Neural cell (in vitro differentiated cells): ENCODE measurements around the gene CASZ1. TPM values are rescaled to one million over a fixed set of nuclear protein-coding genes. Genes with fewer than 3 reads are reported as not detected.

Experiments used
- H2AFZ ChIP-seq: fragments of 200-600, 300-800 bp; sonication (generic), shearing (Covaris generic); 2 replicates; pipeline ENCODE4 v1.6.0; 2014; ENCODE audit warnings: low read depth, mild to moderate bottlenecking, antibody characterized with exemption, low read length, moderate library complexity
- H3F3A ChIP-seq: fragments of 200-600 bp; shearing (Covaris generic); 2 replicates; pipeline ENCODE4 v1.6.1; 2016; ENCODE audit warnings: mild to moderate bottlenecking, moderate library complexity, mixed read lengths, antibody characterized with exemption, low read length; ENCODE audit not compliant: insufficient read depth, poor library complexity, severe bottlenecking
- H3K27ac ChIP-seq: fragments of 200-600, 300-800 bp; sonication (generic), shearing (Covaris generic); 2 replicates; pipeline ENCODE4 v1.5.1; 2014; ENCODE audit warnings: mild to moderate bottlenecking, low read length, moderate library complexity
- H3K27me3 ChIP-seq: fragments of 300-800, 200-600 bp; sonication (generic), shearing (Covaris generic); 2 replicates; pipeline ENCODE4 v1.6.0; 2014; ENCODE audit warnings: mild to moderate bottlenecking, low read depth, low read length, moderate library complexity; ENCODE audit not compliant: insufficient read depth
- H3K36me3 ChIP-seq: fragments of 300-800, 200-600 bp; sonication (generic), shearing (Covaris generic); 2 replicates; pipeline ENCODE4 v1.5.1; 2014; ENCODE audit warnings: mild to moderate bottlenecking, antibody characterized with exemption, low read length, moderate library complexity; ENCODE audit not compliant: insufficient read depth
- H3K4me2 ChIP-seq: fragments of 300-800, 200-600 bp; sonication (generic), shearing (Covaris generic); 2 replicates; pipeline ENCODE4 v1.6.0; 2014; ENCODE audit warnings: mild to moderate bottlenecking, low read length
- H3K4me3 ChIP-seq: fragments of 300-800, 200-600 bp; sonication (generic), shearing (Covaris generic); 2 replicates; pipeline ENCODE4 v1.5.1; 2014; ENCODE audit warnings: mild to moderate bottlenecking, low read length, moderate library complexity
- H3K79me2 ChIP-seq: fragments of 200-600 bp; shearing (Covaris generic); replicated peaks from 2 replicates; pipeline ENCODE4 v1.6.0; 2014; ENCODE audit warnings: mild to moderate bottlenecking, low read length, moderate library complexity; ENCODE audit not compliant: insufficient read depth
- H3K9ac ChIP-seq: fragments of 300-800, 200-600 bp; sonication (generic), shearing (Covaris generic); 2 replicates; pipeline ENCODE4 v1.6.1; 2016; ENCODE audit warnings: mild to moderate bottlenecking, low read length, mixed read lengths
- H3K9me2 ChIP-seq: fragments of 200-600 bp; shearing (Covaris generic); 2 replicates; pipeline ENCODE4 v1.6.1; 2016; ENCODE audit warnings: mild to moderate bottlenecking, low read length, mixed read lengths; ENCODE audit not compliant: insufficient read depth
- H3K9me3 ChIP-seq: fragments of 200-600, 300-800 bp; sonication (generic), shearing (Covaris generic); 2 replicates; pipeline ENCODE4 v1.6.1; 2016; ENCODE audit warnings: mild to moderate bottlenecking, mixed run types, low read length, moderate library complexity, mixed read lengths
- H4K20me1 ChIP-seq: fragments of 200-600 bp; shearing (Covaris generic); 2 replicates; pipeline ENCODE4 v1.6.1; 2016; ENCODE audit warnings: mild to moderate bottlenecking, mixed run types; ENCODE audit not compliant: insufficient read depth
- EP300 ChIP-seq: fragments of 450-650 bp; conservative IDR thresholded peaks from 2 replicates; pipeline ENCODE4 v1.6.1; 2014; ENCODE audit warnings: antibody characterized with exemption, mild to moderate bottlenecking, moderate library complexity; ENCODE audit not compliant: poor library complexity, severe bottlenecking
- EZH2 ChIP-seq: fragments of 200-600, 300-800 bp; shearing (Covaris generic), sonication (generic); IDR thresholded peaks from 2 replicates; pipeline ENCODE4 v1.6.1; 2014; ENCODE audit warnings: antibody characterized with exemption, low read length, borderline replicate concordance, mild to moderate bottlenecking; ENCODE audit not compliant: insufficient read depth, poor library complexity, severe bottlenecking
- MXI1 ChIP-seq: fragments of 450-650 bp; conservative IDR thresholded peaks from 2 replicates; pipeline ENCODE4 v1.6.1; 2014; ENCODE audit warnings: antibody characterized with exemption, mild to moderate bottlenecking; ENCODE audit not compliant: poor library complexity, severe bottlenecking
- POLR2AphosphoS5 ChIP-seq: IDR thresholded peaks from 2 replicates; pipeline ENCODE4 v1.6.1; 2012
- RAD21 ChIP-seq: fragments of 450-650 bp; conservative IDR thresholded peaks from 2 replicates; pipeline ENCODE4 v1.6.1; 2014; ENCODE audit warnings: antibody characterized with exemption, mild to moderate bottlenecking, moderate library complexity
- SMC3 ChIP-seq: fragments of 450-650 bp; conservative IDR thresholded peaks from 2 replicates; pipeline ENCODE4 v1.6.1; 2014; ENCODE audit warnings: antibody characterized with exemption, mild to moderate bottlenecking, moderate library complexity; ENCODE audit not compliant: poor library complexity
- TAF1 ChIP-seq: IDR thresholded peaks from 2 replicates; pipeline ENCODE4 v1.6.1; 2012; ENCODE audit warnings: low read depth
- polyA plus RNA-seq: library from polyadenylated mRNA; depleted of rRNA; stranded (reverse); fragments of >200 nt; gene quantifications from 2 replicates; pipeline ENCODE4 v1.2.3, GENCODE V29; 2014
- TF ChIP-seq, protein P1 (sequence below): fragments of 450-650 bp; IDR thresholded peaks from 2 replicates; pipeline ENCODE4 v1.5.1; 2014; ENCODE audit warnings: antibody characterized with exemption, mild to moderate bottlenecking, moderate library complexity; ENCODE audit not compliant: poor library complexity, severe bottlenecking
- TF ChIP-seq, protein P2 (sequence below): IDR thresholded peaks from 2 replicates; pipeline ENCODE4 v1.6.1; 2012; ENCODE audit warnings: borderline replicate concordance

The CASZ1 gene
- polyA plus RNA-seq, 1 donor from 2014 or later = 0.27 TPM

GRCh38 chr1:10814312-10814711, 17.9 kb upstream of the CASZ1 start:
- H2AFZ ChIP-seq = no peak overlapping the region
- H3K79me2 ChIP-seq = no peaks in the 10 kb centered on the region
- no peaks in the 10 kb centered on the region for H3K27me3 ChIP-seq
- no peak overlapping the region for H3K27ac ChIP-seq
- TF ChIP-seq EZH2 (no peak), MXI1 (no peak), POLR2AphosphoS5 (no peak)
- TF ChIP-seq, protein P1, sequence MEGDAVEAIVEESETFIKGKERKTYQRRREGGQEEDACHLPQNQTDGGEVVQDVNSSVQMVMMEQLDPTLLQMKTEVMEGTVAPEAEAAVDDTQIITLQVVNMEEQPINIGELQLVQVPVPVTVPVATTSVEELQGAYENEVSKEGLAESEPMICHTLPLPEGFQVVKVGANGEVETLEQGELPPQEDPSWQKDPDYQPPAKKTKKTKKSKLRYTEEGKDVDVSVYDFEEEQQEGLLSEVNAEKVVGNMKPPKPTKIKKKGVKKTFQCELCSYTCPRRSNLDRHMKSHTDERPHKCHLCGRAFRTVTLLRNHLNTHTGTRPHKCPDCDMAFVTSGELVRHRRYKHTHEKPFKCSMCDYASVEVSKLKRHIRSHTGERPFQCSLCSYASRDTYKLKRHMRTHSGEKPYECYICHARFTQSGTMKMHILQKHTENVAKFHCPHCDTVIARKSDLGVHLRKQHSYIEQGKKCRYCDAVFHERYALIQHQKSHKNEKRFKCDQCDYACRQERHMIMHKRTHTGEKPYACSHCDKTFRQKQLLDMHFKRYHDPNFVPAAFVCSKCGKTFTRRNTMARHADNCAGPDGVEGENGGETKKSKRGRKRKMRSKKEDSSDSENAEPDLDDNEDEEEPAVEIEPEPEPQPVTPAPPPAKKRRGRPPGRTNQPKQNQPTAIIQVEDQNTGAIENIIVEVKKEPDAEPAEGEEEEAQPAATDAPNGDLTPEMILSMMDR = no peak
- no peak overlapping the region for H3K4me2 ChIP-seq
- H3K9me2 ChIP-seq = no peaks in the 10 kb centered on the region
- no peaks in the 10 kb centered on the region for H4K20me1 ChIP-seq
- H3K4me3 ChIP-seq = no peak overlapping the region
- H3K9ac ChIP-seq = no peak overlapping the region
- H3K36me3 ChIP-seq = no peaks in the 10 kb centered on the region
- H3K9me3 ChIP-seq = no peaks in the 10 kb centered on the region
- H3F3A ChIP-seq = no peaks in the 10 kb centered on the region

GRCh38 chr1:10813799-10814198, 17.4 kb upstream of the CASZ1 start:
- TF ChIP-seq SMC3 (no peak), EZH2 (no peak), MXI1 (no peak), TAF1 (no peak), EP300 (no peak)

GRCh38 chr1:10812387-10812915, 16.0 kb upstream of the CASZ1 start:
- Histone ChIP-seq H3K27ac (no peak overlapping the region), H3F3A (no peaks in the 10 kb centered on the region), H3K9ac (no peak overlapping the region), H3K4me3 (no peak overlapping the region), H2AFZ (no peak overlapping the region), H3K27me3 (no peaks in the 10 kb centered on the region), H3K79me2 (no peaks in the 10 kb centered on the region), H3K9me2 (no peaks in the 10 kb centered on the region), H3K9me3 (no peaks in the 10 kb centered on the region), H3K4me2 (no peak overlapping the region), H4K20me1 (no peaks in the 10 kb centered on the region), H3K36me3 (no peaks in the 10 kb centered on the region)
- TF ChIP-seq, protein P1 = no peak
- TF ChIP-seq SMC3 (no peak), POLR2AphosphoS5 (no peak), EP300 (no peak), RAD21 (no peak), MXI1 (no peak), TAF1 (no peak), EZH2 (no peak)
- TF ChIP-seq, protein P2, sequence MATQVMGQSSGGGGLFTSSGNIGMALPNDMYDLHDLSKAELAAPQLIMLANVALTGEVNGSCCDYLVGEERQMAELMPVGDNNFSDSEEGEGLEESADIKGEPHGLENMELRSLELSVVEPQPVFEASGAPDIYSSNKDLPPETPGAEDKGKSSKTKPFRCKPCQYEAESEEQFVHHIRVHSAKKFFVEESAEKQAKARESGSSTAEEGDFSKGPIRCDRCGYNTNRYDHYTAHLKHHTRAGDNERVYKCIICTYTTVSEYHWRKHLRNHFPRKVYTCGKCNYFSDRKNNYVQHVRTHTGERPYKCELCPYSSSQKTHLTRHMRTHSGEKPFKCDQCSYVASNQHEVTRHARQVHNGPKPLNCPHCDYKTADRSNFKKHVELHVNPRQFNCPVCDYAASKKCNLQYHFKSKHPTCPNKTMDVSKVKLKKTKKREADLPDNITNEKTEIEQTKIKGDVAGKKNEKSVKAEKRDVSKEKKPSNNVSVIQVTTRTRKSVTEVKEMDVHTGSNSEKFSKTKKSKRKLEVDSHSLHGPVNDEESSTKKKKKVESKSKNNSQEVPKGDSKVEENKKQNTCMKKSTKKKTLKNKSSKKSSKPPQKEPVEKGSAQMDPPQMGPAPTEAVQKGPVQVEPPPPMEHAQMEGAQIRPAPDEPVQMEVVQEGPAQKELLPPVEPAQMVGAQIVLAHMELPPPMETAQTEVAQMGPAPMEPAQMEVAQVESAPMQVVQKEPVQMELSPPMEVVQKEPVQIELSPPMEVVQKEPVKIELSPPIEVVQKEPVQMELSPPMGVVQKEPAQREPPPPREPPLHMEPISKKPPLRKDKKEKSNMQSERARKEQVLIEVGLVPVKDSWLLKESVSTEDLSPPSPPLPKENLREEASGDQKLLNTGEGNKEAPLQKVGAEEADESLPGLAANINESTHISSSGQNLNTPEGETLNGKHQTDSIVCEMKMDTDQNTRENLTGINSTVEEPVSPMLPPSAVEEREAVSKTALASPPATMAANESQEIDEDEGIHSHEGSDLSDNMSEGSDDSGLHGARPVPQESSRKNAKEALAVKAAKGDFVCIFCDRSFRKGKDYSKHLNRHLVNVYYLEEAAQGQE = no peak

More at GRCh38 chr1:10813799-10814198, 17.4 kb upstream of the CASZ1 start:
- Histone ChIP-seq H3K9me2 (no peaks in the 10 kb centered on the region), H3K79me2 (no peaks in the 10 kb centered on the region), H2AFZ (no peak overlapping the region), H4K20me1 (no peaks in the 10 kb centered on the region), H3K36me3 (no peaks in the 10 kb centered on the region), H3K9ac (no peak overlapping the region), H3K9me3 (no peaks in the 10 kb centered on the region), H3K27me3 (no peaks in the 10 kb centered on the region), H3K4me2 (no peak overlapping the region), H3K4me3 (no peak overlapping the region), H3K27ac (no peak overlapping the region), H3F3A (no peaks in the 10 kb centered on the region)
